PFSK-1 (cell line): ENCODE data around the gene SIAH1.

ENCODE experiments used
- FOXP2 ChIP-seq: optimal IDR thresholded peaks from 2 replicates; pipeline ENCODE3; 2011; ENCODE audit warnings: borderline replicate concordance, control low read depth, inconsistent platforms; ENCODE audit not compliant: insufficient read depth; ENCODE audit errors: extremely low read length, extremely low read depth
- POLR2AphosphoS5 ChIP-seq: IDR thresholded peaks from 2 replicates; pipeline ENCODE4 v1.6.1; 2012; ENCODE audit warnings: low read depth, mild to moderate bottlenecking, control low read depth, low read length, moderate library complexity
- SIN3A ChIP-seq: IDR thresholded peaks from 2 replicates; pipeline ENCODE4 v1.6.1; 2012; ENCODE audit warnings: mild to moderate bottlenecking, low read length, moderate library complexity, borderline replicate concordance; ENCODE audit not compliant: insufficient read depth
- TAF1 ChIP-seq: IDR thresholded peaks from 2 replicates; pipeline ENCODE4 v1.6.1; 2012; ENCODE audit warnings: low read length, control low read depth, borderline replicate concordance; ENCODE audit not compliant: insufficient read depth
- TF ChIP-seq, protein P1 (sequence below), 2 experiments: IDR thresholded peaks; 2 replicates each; pipeline versions ENCODE4 v1.6.1 to v1.8.0; 2011 to 2012; ENCODE audit warnings: low read depth in 2 of 2, low read length in 2 of 2, control low read depth in 1 of 2, inconsistent platforms in 1 of 2, mild to moderate bottlenecking in 1 of 2, moderate library complexity in 1 of 2; ENCODE audit not compliant: insufficient read depth in 1 of 2

The SIAH1 gene

DNA sequence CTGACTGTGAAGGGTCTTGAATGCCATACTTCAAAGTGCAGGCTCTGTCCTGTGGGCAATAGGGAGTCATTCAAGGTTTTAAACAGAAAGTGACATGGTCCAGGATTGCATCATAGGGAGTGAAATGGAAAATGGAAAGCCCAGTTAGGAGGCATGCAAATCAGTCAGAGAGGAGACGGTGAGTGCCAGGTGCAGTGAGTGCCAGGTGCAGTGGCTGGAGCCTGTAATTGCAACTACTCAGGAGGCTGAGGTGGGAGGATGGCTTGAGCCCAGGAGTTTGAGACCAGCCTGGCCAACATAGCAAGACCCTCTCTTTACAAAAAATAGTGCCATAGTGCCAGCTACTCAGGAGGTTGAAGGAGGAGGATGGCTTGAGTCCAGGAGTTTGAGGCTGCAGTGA is 35.2 kb upstream of the SIAH1 start:
- no peak for TF ChIP-seq TAF1
- TF ChIP-seq, protein P1, sequence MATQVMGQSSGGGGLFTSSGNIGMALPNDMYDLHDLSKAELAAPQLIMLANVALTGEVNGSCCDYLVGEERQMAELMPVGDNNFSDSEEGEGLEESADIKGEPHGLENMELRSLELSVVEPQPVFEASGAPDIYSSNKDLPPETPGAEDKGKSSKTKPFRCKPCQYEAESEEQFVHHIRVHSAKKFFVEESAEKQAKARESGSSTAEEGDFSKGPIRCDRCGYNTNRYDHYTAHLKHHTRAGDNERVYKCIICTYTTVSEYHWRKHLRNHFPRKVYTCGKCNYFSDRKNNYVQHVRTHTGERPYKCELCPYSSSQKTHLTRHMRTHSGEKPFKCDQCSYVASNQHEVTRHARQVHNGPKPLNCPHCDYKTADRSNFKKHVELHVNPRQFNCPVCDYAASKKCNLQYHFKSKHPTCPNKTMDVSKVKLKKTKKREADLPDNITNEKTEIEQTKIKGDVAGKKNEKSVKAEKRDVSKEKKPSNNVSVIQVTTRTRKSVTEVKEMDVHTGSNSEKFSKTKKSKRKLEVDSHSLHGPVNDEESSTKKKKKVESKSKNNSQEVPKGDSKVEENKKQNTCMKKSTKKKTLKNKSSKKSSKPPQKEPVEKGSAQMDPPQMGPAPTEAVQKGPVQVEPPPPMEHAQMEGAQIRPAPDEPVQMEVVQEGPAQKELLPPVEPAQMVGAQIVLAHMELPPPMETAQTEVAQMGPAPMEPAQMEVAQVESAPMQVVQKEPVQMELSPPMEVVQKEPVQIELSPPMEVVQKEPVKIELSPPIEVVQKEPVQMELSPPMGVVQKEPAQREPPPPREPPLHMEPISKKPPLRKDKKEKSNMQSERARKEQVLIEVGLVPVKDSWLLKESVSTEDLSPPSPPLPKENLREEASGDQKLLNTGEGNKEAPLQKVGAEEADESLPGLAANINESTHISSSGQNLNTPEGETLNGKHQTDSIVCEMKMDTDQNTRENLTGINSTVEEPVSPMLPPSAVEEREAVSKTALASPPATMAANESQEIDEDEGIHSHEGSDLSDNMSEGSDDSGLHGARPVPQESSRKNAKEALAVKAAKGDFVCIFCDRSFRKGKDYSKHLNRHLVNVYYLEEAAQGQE (IDR thresholded peaks at IDR 0.05; ENCODE audit: insufficient read depth in 1 of 2, low read depth in 2 of 2, low read length in 2 of 2): no peak

DNA sequence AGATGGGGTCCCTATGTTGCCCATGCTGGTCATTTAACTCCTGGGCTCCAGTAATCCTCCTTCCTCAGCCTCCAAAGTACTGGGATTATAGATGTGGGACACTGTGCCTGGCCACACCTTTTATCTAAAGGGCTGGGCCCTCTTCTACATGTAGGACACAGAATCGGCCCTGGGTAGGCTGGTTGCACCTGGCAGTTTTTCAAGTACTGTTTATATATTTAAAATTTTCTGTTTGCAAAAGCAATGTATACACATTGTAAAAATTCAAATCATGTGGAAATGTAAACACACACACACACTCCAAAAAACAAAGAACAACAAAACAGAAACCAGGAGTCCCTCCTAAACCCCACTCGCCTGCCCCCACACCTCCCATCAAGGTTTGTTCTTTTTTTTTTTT is 28.1 kb upstream of the SIAH1 start:
- TF ChIP-seq TAF1 (no peak), FOXP2 (no peak), POLR2AphosphoS5 (no peak), SIN3A (no peak)
- TF ChIP-seq, protein P1 (IDR thresholded peaks at IDR 0.05; ENCODE audit: insufficient read depth in 1 of 2, low read depth in 2 of 2, low read length in 2 of 2): no peak

GRCh38 chr16:48409839-48410632 is 24.8 kb upstream of the SIAH1 start:
- TF ChIP-seq FOXP2: no peak
- TF ChIP-seq TAF1: no peak
- no peak for TF ChIP-seq SIN3A
- no peak for TF ChIP-seq POLR2AphosphoS5
- TF ChIP-seq, protein P1 (IDR thresholded peaks at IDR 0.05; ENCODE audit: insufficient read depth in 1 of 2, low read depth in 2 of 2, low read length in 2 of 2): no peak

DNA sequence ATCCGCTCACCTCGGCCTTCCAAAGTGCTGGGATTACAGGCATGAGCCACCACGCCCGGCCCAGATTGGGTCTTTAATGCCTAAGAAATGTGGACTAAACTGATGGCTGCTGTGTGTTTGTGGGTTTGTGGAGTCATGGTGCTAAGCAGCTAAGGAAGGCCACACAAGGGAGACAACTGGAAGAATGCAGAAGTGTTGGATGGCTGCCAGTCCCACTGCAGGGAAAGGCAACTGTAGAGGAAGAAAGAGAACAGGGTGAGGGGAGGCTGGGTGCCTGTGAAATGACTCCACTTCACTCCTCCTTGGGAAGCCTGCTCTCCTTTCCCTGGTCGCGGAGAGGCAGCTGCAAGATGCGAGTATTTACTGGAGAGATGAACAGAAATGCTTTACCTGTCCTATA is 23.5 kb upstream of the SIAH1 start:
- TF ChIP-seq TAF1 (no peak), POLR2AphosphoS5 (no peak), SIN3A (no peak), FOXP2 (no peak)
- TF ChIP-seq, protein P1 (IDR thresholded peaks at IDR 0.05; ENCODE audit: insufficient read depth in 1 of 2, low read depth in 2 of 2, low read length in 2 of 2): no peak

DNA sequence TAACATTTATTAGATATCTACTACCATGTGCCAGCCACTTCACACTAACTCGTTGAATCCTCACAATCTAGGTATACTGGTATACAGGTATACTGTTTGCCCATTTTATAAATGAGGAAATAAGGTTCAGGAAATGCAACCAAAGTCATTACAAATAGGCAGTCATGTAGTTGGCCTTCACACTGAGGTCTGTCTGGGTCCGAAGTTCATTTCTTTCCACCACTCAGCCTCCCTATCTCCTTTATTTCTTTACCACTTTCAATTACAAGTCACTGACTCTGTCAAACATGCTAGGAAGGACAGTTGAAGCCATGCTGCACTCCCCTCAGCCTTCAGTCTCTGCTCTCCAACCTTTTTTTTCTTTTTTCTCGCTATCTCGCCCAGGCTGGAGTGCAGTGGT is 20.7 kb upstream of the SIAH1 start:
- TF ChIP-seq TAF1: no peak
- no peak for TF ChIP-seq POLR2AphosphoS5
- no peak for TF ChIP-seq SIN3A
